ENCODE measurements around the gene COPS3.
A peak's percentile ranks its signal among the peaks of the same experiment; 100 is the strongest.

Gene COPS3

GRCh38 chr17:17280613-17281549 lies at the start of gene COPS3:
COPS3 (minus strand) TSS chr17:17281246; CDS start chr17:17281186, 60 bp downstream.
- DNase-seq = peak; percentile 72

GRCh38 chr17:17328251-17328650 lies 47.2 kb upstream of the COPS3 start:
- no peak for DNase-seq

- no peak for DNase-seq
These were observed 45.3 kb upstream of the COPS3 start for GRCh38 chr17:17326275-17326875.

GRCh38 chr17:17325816-17326215 lies 44.8 kb upstream of the COPS3 start:
- DNase-seq = no peak

GRCh38 chr17:17325228-17325627 lies 44.2 kb upstream of the COPS3 start:
- no peak for DNase-seq

- DNase-seq = no peak
These were observed 43.6 kb upstream of the COPS3 start for GRCh38 chr17:17324616-17325015.

GRCh38 chr17:17322516-17323510 lies 41.8 kb upstream of the COPS3 start:
- DNase-seq = no peak

GRCh38 chr17:17321356-17322025 lies 40.4 kb upstream of the COPS3 start:
- DNase-seq = no peak

- no peak for DNase-seq
These were observed 39.8 kb upstream of the COPS3 start for GRCh38 chr17:17320911-17321220.

- DNase-seq = no peak
These were observed 39.3 kb upstream of the COPS3 start for GRCh38 chr17:17320188-17320910.

- no peak for DNase-seq
These were observed 34.2 kb upstream of the COPS3 start for GRCh38 chr17:17315142-17315821.

- DNase-seq = no peak
These were observed 33.5 kb upstream of the COPS3 start for GRCh38 chr17:17314501-17315071.

GRCh38 chr17:17313350-17313991 lies 32.4 kb upstream of the COPS3 start:
- no peak for DNase-seq

GRCh38 chr17:17309356-17309755 lies 28.3 kb upstream of the COPS3 start:
- no peak for DNase-seq

GRCh38 chr17:17305281-17305801 lies 24.3 kb upstream of the COPS3 start:
- DNase-seq = peak; percentile 39

- DNase-seq = no peak
These were observed 23.5 kb upstream of the COPS3 start for GRCh38 chr17:17304521-17304985.

- no peak for DNase-seq
These were observed 22.9 kb upstream of the COPS3 start for GRCh38 chr17:17303847-17304490.

- no peak for DNase-seq
These were observed 22.2 kb upstream of the COPS3 start, which contains the start of gene NT5M for GRCh38 chr17:17303010-17303846. NT5M (plus strand) TSS chr17:17303373; CDS start chr17:17303551, 178 bp downstream.

All from SIG-M5 (cell line).